DOHH2 (cell line): ENCODE results near the gene FXYD3.

Experiments
- H3F3A ChIP-seq: fragments of 200-600 bp; sonication (generic), shearing (Covaris generic); 2 replicates; pipeline ENCODE4 v1.6.0; 2016; ENCODE audit warnings: antibody characterized with exemption, mild to moderate bottlenecking; ENCODE audit not compliant: control insufficient read depth, insufficient read depth
- H3K27ac ChIP-seq: fragments of 200-600 bp; sonication (generic); 2 replicates; pipeline ENCODE4 v1.5.1; 2014; ENCODE audit warnings: low read depth, mild to moderate bottlenecking, low read length, moderate library complexity
- H3K27me3 ChIP-seq: fragments of 200-600 bp; sonication (generic); 2 replicates; pipeline ENCODE4 v1.6.1; 2014; ENCODE audit warnings: mild to moderate bottlenecking, low read length, mixed read lengths; ENCODE audit not compliant: control insufficient read depth
- H3K36me3 ChIP-seq: fragments of 200-600 bp; sonication (generic); 2 replicates; pipeline ENCODE4 v1.6.1; 2014; ENCODE audit warnings: mild to moderate bottlenecking, low read length, moderate library complexity, mixed read lengths; ENCODE audit not compliant: control insufficient read depth
- H3K4me1 ChIP-seq: fragments of 200-600 bp; sonication (generic); 2 replicates; pipeline ENCODE4 v1.6.1; 2014; ENCODE audit warnings: mild to moderate bottlenecking, low read length, mixed read lengths; ENCODE audit not compliant: control insufficient read depth
- H3K4me2 ChIP-seq: fragments of 200-600 bp; sonication (generic); 2 replicates; pipeline ENCODE4 v1.6.0; 2014; ENCODE audit warnings: mild to moderate bottlenecking, low read length, moderate library complexity
- H3K4me3 ChIP-seq: fragments of 200-600 bp; sonication (generic); 2 replicates; pipeline ENCODE4 v1.5.1; 2014; ENCODE audit warnings: mild to moderate bottlenecking, low read length, mixed read lengths
- H3K79me2 ChIP-seq: fragments of 200-600 bp; sonication (generic); 2 replicates; pipeline ENCODE4 v1.6.1; 2014; ENCODE audit warnings: mild to moderate bottlenecking, low read length, mixed read lengths; ENCODE audit not compliant: control insufficient read depth
- H3K9me2 ChIP-seq: fragments of 200-600 bp; sonication (generic); replicated peaks from 2 replicates; pipeline ENCODE4 v1.6.1; 2014; ENCODE audit warnings: mild to moderate bottlenecking, low read length, mixed read lengths; ENCODE audit not compliant: control insufficient read depth
- H3K9me3 ChIP-seq: fragments of 200-600 bp; sonication (generic); 2 replicates; pipeline ENCODE4 v1.6.1; 2014; ENCODE audit warnings: antibody characterized with exemption, low read length, mixed read lengths; ENCODE audit not compliant: control insufficient read depth, insufficient read depth
- H4K20me1 ChIP-seq: fragments of 200-600 bp; sonication (generic); 2 replicates; pipeline ENCODE4 v1.6.0; 2014; ENCODE audit warnings: low read depth, mild to moderate bottlenecking, antibody characterized with exemption, low read length, moderate library complexity; ENCODE audit not compliant: control insufficient read depth, insufficient read depth
- EZH2phosphoT487 ChIP-seq: fragments of 200-600 bp; sonication (generic); IDR thresholded peaks from 2 replicates; pipeline ENCODE4 v1.6.1; 2017; ENCODE audit warnings: borderline replicate concordance, mild to moderate bottlenecking, antibody characterized with exemption, low read length, moderate library complexity, mixed read lengths
- TF ChIP-seq, protein P1 (sequence below): fragments of 200-600 bp; sonication (generic); IDR thresholded peaks from one replicate; pipeline ENCODE4 v1.5.1; 2014; ENCODE audit warnings: antibody characterized with exemption, mild to moderate bottlenecking, low read depth, low read length; ENCODE audit not compliant: poor library complexity, severe bottlenecking

The FXYD3 gene

DNA sequence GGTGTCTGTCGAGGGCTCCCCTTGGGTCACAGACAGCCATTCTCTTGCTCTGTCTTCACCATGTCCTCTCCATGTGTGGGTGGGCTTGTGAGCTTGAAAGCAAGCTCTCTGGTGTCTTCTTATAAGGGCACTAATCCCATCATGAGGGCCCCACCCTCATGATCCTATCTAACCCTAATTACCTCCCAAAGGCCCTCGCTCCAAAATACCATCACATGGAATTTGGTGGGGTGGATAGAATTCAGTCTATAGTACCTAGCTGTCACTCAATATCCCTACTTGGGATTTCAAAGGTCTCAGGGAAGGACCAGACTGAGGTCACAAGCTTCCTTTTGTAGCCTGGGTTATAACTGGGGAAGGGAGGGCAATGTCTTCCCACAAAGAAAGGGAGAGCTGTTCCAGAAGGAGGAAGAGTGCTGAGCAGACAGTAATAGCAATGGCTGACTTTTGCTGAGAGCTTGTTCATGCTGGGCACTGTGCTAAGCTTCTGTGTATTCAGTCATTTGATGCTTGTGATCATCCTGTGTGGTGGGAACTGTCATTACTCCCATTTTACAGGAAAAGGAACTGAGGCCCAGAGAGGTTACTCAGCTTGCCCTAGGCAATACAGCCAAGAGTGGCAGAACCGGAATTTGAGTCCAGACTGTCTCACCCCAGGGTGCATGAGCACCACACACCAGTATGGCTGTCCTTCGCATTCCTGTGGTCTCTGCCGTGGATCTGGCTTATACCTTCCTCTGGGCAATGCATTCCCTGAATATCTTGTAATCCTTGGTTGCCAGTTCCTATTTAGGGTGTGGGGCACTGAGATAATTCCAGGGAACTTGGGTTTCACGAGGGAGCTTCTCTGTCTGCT is 47.1 kb downstream of the FXYD3 start:
- Histone ChIP-seq H3K27me3 (no peaks in the 10 kb centered on the region), H3K4me2 (no peak overlapping the region), H3K9me3 (no peaks in the 10 kb centered on the region), H3K4me3 (no peak overlapping the region), H3K36me3 (peaks cover 68% of the 10 kb centered on the region), H3K9me2 (no peaks in the 10 kb centered on the region), H4K20me1 (no peaks in the 10 kb centered on the region), H3K4me1 (peaks cover 14% of the 10 kb centered on the region), H3K79me2 (no peaks in the 10 kb centered on the region), H3K27ac (no peak overlapping the region), H3F3A (no peaks in the 10 kb centered on the region)
- no peak for TF ChIP-seq EZH2phosphoT487
- TF ChIP-seq, protein P1, sequence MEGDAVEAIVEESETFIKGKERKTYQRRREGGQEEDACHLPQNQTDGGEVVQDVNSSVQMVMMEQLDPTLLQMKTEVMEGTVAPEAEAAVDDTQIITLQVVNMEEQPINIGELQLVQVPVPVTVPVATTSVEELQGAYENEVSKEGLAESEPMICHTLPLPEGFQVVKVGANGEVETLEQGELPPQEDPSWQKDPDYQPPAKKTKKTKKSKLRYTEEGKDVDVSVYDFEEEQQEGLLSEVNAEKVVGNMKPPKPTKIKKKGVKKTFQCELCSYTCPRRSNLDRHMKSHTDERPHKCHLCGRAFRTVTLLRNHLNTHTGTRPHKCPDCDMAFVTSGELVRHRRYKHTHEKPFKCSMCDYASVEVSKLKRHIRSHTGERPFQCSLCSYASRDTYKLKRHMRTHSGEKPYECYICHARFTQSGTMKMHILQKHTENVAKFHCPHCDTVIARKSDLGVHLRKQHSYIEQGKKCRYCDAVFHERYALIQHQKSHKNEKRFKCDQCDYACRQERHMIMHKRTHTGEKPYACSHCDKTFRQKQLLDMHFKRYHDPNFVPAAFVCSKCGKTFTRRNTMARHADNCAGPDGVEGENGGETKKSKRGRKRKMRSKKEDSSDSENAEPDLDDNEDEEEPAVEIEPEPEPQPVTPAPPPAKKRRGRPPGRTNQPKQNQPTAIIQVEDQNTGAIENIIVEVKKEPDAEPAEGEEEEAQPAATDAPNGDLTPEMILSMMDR, result no peak

DNA sequence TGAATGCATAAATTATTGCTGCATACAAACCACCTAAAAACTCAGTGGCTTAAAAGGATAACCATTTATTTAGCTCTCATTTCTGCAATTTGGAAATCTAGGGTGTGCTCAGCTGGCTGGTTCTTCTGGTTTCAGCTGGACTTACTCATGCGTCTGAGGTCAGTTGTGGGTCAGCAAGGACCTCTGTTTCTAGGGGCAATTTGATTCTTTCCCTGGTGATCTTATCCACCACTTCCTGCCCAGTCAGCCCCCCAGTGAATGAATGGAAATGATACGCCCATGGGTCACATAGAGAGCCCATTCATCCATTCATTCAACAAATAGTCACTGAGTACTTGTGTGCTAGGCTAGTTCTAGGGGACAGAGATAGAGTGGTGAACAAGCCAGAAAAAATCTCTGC is 48.8 kb downstream of the FXYD3 start:
- Histone ChIP-seq H3K9me2 (no peaks in the 10 kb centered on the region), H3K4me1 (peaks cover 14% of the 10 kb centered on the region)

DNA sequence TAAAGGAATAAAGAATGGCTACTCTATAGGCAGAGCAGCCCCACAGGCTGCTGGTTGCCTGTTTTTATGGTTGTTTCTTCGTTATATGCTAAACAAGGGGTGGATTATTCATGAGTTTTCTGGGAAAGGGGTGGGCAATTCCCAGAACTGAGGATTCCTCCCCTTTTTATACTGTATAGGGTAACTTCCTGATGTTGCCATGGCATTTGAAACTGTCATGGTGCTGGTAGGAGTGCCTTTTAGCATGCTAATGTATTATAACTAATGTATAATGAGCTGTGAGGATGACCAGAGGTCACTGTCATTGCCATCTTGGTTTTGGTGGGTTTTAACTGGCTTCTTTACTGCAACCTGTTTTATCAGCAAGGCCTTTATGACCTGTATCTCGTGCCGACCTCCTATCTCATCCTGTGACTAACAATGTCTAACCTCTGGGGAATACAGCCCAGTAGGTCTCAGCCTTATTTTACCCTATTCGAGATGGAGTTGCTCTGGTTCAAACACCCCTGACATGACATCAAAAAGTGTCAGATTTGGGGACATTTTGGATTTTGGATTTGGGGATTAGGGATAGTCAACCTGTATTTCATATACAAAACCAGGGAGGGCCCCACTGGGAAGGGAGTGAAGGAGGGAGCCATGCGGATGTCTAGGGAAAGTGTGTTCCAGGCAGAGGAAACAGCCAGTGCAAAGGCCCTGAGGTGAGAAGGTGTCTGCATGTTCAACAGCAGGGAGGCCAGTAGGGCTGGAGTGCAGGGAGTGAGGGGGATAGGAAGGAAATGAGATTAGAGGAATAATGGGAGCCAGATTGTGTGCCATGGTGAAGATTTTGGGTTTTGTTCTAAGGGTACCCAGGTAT is 49.8 kb downstream of the FXYD3 start:
- no peaks in the 10 kb centered on the region for H3K9me2 ChIP-seq
- H3F3A ChIP-seq, result no peaks in the 10 kb centered on the region
- no peaks in the 10 kb centered on the region for H3K27me3 ChIP-seq
- no peak overlapping the region for H3K27ac ChIP-seq
- H3K36me3 ChIP-seq, result peaks cover 55% of the 10 kb centered on the region
- TF ChIP-seq, protein P1, result no peak
- TF ChIP-seq EZH2phosphoT487, result no peak
- no peak overlapping the region for H3K4me2 ChIP-seq
- no peaks in the 10 kb centered on the region for H4K20me1 ChIP-seq
- H3K9me3 ChIP-seq, result no peaks in the 10 kb centered on the region
- H3K4me1 ChIP-seq, result peaks cover 14% of the 10 kb centered on the region
- H3K4me3 ChIP-seq, result no peak overlapping the region
- no peaks in the 10 kb centered on the region for H3K79me2 ChIP-seq

More for the DNA sequence above, 48.8 kb downstream of the FXYD3 start:
- no peak overlapping the region for H3K4me3 ChIP-seq
- TF ChIP-seq EZH2phosphoT487, result no peak
- TF ChIP-seq, protein P1, result no peak
- H3K79me2 ChIP-seq, result no peaks in the 10 kb centered on the region
- peaks cover 56% of the 10 kb centered on the region for H3K36me3 ChIP-seq
- no peak overlapping the region for H3K27ac ChIP-seq
- no peaks in the 10 kb centered on the region for H4K20me1 ChIP-seq
- H3F3A ChIP-seq, result no peaks in the 10 kb centered on the region
- no peaks in the 10 kb centered on the region for H3K27me3 ChIP-seq
- no peaks in the 10 kb centered on the region for H3K9me3 ChIP-seq
- no peak overlapping the region for H3K4me2 ChIP-seq
